Measurements from ENCODE around the gene NRF1.

Gene NRF1

DNA sequence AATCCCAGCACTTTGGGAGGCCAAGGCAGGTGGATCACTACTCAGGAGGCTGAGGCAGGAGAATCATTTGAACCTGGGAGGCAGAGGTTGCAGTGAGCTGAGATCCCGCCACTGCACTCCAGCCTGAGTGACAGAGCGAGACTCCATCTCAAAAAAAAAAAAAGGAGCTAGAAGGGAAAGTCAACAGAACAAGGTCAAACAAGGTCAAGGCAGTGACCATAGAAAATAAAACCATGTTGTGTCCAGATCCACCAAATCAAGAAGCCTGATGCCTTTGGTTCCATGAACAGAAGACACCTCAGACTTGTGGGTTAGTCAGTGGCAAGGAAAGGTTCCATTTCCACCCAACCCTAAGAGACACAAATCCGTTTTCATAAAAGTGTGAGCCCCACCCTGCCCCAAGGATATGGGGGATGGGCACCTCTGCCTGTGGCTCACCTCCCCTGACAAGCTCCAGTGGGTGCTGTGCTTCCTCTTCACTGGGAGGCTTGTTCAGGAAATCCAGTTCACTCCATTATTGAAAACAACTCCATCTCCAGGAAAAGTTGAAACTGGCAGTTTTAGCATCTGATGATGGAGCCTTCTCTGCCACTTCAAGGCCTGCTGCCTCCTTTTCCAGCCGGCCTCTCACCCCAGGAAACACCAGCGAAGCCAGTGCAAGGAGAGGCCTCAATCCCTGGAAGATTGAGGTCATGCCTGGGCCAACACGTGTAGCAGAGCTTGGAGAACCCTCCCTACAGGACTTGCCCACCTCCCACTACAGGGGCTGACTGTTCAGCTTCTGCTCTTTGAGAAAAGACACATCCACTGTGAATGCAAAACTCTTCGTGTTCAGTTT, 152.9 kb downstream of the NRF1 start:
- DNase-seq (ENCODE audit: low read depth) = no peak
- H3K4me3 ChIP-seq (ENCODE audit: control insufficient read depth, low read depth, low read length) = no peak overlapping the region
- TF ChIP-seq, protein P1, sequence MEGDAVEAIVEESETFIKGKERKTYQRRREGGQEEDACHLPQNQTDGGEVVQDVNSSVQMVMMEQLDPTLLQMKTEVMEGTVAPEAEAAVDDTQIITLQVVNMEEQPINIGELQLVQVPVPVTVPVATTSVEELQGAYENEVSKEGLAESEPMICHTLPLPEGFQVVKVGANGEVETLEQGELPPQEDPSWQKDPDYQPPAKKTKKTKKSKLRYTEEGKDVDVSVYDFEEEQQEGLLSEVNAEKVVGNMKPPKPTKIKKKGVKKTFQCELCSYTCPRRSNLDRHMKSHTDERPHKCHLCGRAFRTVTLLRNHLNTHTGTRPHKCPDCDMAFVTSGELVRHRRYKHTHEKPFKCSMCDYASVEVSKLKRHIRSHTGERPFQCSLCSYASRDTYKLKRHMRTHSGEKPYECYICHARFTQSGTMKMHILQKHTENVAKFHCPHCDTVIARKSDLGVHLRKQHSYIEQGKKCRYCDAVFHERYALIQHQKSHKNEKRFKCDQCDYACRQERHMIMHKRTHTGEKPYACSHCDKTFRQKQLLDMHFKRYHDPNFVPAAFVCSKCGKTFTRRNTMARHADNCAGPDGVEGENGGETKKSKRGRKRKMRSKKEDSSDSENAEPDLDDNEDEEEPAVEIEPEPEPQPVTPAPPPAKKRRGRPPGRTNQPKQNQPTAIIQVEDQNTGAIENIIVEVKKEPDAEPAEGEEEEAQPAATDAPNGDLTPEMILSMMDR (conservative IDR thresholded peaks at IDR 0.05; ENCODE audit: control insufficient read depth, insufficient read depth, low read depth, low read length) = no peak

DNA sequence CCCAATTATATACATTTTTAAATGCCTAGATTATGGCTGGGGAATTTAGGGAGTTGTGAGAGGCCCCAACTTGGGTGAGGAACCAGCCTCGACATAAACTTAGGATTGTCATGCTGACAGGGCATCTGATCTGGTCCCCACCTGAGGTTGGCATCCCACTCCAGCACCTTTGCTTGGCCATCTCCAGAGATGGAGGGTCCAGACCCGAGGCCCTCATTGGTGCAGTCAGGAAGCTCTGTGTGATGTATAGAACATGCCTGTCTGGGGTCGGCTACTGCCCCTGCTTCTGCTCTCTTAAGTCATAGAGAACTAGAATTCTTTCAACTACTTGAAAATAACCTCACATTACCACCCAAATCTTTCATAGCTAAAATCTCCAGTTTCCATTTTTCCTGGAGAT, 153.8 kb downstream of the NRF1 start:
- H3K4me3 ChIP-seq (ENCODE audit: control insufficient read depth, low read depth, low read length) = no peak overlapping the region
- DNase-seq (ENCODE audit: low read depth) = no peak
- TF ChIP-seq, protein P1 (conservative IDR thresholded peaks at IDR 0.05; ENCODE audit: control insufficient read depth, insufficient read depth, low read depth, low read length) = no peak

DNA sequence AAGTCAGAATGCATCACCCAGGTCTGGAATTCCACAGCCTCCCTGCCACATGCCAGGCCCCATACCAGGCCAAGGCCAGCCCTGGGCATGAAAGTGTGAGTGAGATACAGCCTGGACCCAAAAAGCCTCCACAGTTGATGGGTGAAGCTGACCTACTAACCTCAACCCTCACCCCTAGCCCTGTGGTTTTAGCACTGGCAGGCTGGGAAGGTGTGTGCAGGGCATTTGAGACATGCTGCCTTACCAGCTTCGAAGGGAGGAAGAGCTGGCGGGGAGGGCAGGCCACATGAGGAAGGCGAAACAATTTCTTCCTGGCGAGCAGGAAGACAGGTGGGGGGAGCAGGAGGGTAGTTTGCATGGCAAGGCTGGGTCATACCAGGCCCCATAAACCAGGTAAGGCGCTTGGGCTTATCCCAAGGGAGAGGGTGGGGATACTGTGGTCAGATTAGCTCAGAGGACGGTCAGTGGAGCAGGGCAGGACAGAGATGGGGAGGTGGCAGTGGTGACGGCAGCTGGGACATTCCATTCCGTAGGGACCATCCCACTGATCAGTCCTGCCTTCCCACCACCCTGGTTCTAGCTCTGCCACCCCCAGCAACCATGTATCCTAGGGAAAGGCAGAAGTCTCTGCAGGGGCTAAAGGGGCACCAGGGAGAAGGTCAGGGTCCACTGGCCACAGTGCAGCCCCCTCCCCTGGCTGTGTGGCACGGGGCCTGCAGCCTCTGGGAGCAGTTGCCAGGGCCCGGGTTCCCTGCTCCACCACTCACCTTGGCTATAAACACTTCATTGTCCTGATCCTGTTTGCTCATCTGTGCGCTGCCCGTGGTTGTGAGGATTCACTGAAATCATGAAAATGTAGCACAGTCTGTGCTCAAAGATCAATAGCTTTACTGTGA, 155.8 kb downstream of the NRF1 start:
- no peak for DNase-seq (ENCODE audit: low read depth)
- no peak overlapping the region for H3K4me3 ChIP-seq (ENCODE audit: control insufficient read depth, low read depth, low read length)
- TF ChIP-seq, protein P1 (conservative IDR thresholded peaks at IDR 0.05; ENCODE audit: control insufficient read depth, insufficient read depth, low read depth, low read length) = no peak

DNA sequence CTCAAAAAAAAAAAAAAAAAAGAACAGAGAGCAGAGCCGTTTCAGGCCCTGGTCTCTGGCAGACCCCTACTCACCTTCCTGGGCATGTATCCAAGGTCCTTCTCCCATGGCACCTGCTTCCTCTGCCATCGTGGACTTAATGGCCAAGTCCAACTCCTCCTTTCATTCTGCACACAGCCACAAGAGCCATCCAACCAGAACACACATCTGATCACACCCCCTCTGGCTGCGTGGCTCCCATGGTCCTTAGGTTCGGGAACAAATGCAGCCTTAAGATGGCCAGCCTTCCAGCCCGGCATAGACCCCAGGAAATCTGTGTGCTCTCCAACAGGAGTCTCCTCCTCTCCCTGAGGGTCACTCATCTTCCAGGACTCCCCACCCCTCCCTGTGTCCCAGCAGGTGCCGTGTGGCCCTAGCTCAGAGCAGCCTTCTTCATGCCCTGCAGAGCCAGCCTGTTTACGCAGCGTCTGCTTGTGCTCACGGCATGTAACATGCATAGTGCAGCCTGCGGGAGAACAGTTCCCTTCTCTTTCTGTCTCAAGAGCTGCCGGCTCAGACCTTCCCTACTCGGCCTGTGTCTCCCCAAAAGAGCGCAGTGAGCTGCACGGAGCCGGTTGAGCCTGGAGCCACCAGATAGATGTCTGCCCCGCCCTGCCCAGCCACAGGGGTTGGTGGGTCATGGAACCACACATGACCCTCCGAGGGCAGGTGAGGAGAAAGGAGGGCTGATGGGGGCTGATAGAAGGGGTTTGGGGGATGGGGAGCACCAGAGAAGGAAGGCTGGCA, 157.3 kb downstream of the NRF1 start:
- no peak overlapping the region for H3K4me3 ChIP-seq (ENCODE audit: control insufficient read depth, low read depth, low read length)
- TF ChIP-seq, protein P1 (conservative IDR thresholded peaks at IDR 0.05; ENCODE audit: control insufficient read depth, insufficient read depth, low read depth, low read length) = no peak
- no peak for DNase-seq (ENCODE audit: low read depth)

DNA sequence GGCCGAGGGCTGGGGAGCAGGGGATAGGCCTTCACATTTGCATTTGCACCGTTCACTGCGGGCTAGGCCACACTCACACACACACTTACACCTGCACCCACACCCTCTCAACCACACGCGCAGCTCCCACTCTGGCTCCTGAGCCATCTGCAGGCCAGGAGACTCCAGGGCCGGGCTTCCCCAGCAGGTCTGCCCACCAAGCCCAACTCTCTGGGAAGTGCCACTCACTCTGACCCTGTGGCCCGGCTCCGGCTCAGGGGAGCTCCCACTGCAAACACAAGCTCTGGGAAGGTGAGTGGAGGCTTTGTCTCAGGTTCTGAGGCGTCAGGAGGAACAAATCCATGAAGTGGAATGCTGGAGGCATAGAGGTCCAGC, 157.9 kb downstream of the NRF1 start:
- no peak overlapping the region for H3K4me3 ChIP-seq (ENCODE audit: control insufficient read depth, low read depth, low read length)
- DNase-seq (ENCODE audit: low read depth) = no peak
- TF ChIP-seq, protein P1 (conservative IDR thresholded peaks at IDR 0.05; ENCODE audit: control insufficient read depth, insufficient read depth, low read depth, low read length) = no peak
